HG03558 (cell line): ENCODE measurements around the gene GPRIN1.

Source experiments
- ATAC-seq: cut with Tn5 transposase; IDR thresholded peaks from one replicate; pipeline ENCODE4 v1.9.1; 2021; ENCODE audit warnings: moderate number of reproducible peaks; ENCODE audit not compliant: unreplicated experiment; ENCODE audit errors: extremely low read depth

The GPRIN1 gene

DNA sequence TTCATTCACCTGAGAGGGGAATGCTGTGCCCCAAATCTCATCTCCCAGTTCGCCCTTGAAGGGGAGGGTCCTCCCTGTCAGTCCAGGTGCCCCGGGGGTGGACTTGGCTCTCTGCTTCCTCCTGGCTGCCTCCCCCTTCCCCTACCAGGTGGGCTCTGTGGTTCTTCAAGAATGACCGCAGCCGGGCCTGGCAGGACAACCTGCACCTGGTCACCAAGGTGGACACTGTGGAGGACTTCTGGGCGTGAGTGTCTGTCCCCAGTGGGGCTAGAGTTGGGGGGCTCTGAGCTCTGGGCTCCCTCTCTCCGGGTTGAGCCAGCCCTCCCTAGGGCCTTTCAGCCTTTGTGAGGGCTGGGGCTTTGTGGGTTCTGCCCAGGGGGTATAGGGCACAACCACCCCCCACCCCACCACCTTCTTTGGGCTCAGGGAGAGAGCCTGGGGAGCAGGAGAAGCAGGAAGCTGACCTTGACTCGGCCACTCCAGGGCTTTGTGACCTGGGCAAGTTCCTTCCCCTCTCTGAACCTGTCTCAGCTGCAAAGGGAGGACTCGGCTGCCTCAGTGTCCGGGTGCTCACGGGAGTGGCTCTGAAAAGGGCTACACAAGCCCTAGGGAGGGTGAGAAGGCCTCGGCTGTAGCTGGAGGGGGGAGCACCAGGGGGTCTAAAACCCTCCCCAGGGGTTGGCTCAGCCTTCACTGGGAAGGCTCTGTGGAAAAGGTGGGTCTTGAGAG, 33.7 kb upstream of the GPRIN1 start:
- no peak for ATAC-seq

- no peak for ATAC-seq
Observed at GRCh38 chr5:176642675-176643490, 32.9 kb upstream of the GPRIN1 start.

GRCh38 chr5:176640616-176641015, 30.7 kb upstream of the GPRIN1 start:
- ATAC-seq, result no peak

- no peak for ATAC-seq
Observed at GRCh38 chr5:176639981-176640380, 30.0 kb upstream of the GPRIN1 start.

DNA sequence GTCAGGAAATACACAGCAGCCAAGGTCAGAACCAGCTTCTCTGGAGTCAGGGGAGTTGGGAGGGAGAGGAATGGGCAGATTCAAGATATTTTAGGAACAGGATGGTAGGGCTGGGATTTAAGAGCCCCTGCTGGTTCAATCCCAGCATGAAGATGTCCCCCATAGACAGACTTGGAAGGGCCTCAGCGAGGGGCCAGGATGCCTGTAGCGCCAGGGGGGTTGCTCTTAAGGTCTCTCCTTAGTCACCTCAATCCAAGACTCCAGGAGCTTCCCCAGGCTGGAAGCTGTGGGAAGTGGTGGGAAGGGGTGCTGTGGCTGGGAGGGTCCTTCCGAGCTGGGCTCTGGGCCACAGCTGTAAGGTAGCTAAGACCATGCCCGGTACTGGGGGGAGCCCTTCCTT, 29.3 kb upstream of the GPRIN1 start:
- no peak for ATAC-seq

GRCh38 chr5:176638437-176638836, 28.5 kb upstream of the GPRIN1 start:
- no peak for ATAC-seq

DNA sequence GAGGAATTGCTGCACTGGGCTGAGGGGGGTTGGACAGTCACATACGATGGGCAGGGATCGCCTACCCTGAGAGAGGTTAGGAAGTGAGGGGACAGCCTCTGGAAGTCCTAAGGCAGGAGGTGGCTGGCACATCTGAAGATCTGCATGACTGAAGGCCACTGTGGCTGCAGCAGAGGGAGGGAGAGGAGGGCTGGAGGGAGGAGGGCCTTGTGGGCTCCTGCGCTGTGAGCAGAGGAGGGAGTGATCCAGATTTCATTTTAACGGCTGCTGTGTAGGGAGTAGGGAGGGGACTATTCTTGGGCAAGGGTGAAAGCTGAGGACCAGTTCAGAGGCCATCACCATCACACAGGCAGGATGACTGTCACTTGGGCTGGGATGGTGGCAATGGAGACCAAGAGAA, 27.6 kb upstream of the GPRIN1 start:
- no peak for ATAC-seq

- ATAC-seq, result no peak
Observed at GRCh38 chr5:176636426-176636825, 26.5 kb upstream of the GPRIN1 start.

DNA sequence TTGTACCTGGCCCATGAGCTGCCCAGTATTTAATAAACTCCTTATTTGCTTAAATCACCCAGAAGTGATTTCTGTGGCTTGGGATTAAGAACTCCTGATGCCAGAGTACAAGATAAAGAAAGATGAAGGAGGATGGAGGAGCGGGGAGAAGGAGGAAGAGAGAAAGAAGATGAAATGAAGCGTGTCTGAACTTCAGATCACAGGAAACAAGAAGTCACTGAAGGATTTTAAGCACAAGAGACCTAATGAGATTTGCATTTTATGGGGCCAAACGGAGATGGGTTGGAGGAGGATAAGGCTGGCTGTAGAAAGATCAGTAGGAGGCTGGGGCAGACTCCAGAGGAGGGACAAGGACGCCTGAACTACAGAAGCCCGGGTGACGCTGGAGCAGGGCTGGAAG, 23.6 kb upstream of the GPRIN1 start:
- ATAC-seq, result no peak

- no peak for ATAC-seq
Observed at GRCh38 chr5:176632745-176633144, 22.8 kb upstream of the GPRIN1 start.

GRCh38 chr5:176631383-176632200, 21.6 kb upstream of the GPRIN1 start:
- no peak for ATAC-seq

DNA sequence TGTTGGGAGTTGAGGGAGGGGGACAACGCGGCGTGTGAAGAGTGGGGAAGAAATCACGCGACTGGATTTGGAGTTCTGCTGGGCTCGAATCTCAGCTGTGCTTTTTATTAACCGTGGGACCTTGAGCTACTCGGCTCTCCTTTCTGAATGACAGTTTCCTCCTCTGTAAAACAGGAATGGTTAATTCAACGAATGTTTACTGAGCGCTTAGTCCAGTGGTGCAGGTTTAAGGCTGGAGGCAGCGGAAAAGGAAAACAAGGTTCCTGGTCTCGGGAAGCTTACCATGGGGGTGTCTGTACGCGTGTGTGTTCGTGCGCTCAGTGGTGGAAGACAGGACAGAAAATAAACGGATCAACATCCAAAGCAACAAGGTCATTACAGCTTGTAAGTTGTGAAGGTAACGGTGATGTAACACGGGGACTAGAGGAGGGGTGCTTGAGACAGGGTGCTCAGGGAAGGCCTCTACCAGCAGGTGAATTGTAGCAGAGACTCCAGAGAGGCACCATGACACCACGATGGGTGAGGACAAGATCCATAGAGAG, 20.8 kb upstream of the GPRIN1 start:
- ATAC-seq, result no peak

GRCh38 chr5:176629853-176630680, 20.1 kb upstream of the GPRIN1 start, which contains the start of the genes EIF4E1B and SNCB:
TSS of gene EIF4E1B (plus strand) at chr5:176630675. CDS start at chr5:176642788, 12,113 bp downstream.
TSS of gene SNCB (minus strand) at chr5:176630534. CDS start at chr5:176629654, 880 bp downstream.
- ATAC-seq, result no peak

DNA sequence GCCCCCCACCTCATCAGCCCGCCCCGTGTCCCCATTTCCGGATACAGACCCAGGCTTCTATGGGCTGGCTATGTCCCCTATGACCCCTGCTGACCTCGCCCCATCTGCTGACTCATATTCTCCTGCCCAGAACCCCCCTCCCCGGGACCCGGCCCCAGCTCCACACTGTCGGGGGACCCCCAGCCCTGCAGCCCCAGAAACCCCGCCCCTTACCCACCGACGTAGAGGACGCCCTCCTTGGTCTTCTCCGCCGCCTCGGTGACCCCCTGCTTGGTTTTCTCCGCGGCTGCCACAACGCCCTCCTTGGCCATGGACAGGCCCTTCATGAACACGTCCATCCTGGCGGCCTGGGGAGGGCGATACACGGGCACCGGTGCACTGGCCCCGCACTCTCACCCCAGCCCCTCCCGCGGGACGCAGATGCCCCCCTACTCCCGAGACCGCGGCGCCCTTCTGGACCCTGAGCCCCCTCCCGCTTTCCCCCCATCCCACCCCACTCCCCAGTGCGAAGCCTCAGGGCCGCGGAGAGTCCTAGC, 19.4 kb upstream of the GPRIN1 start:
- no peak for ATAC-seq

GRCh38 chr5:176628406-176629228, 18.7 kb upstream of the GPRIN1 start:
- ATAC-seq, result no peak

GRCh38 chr5:176627582-176627981, 17.6 kb upstream of the GPRIN1 start:
- ATAC-seq, result no peak

DNA sequence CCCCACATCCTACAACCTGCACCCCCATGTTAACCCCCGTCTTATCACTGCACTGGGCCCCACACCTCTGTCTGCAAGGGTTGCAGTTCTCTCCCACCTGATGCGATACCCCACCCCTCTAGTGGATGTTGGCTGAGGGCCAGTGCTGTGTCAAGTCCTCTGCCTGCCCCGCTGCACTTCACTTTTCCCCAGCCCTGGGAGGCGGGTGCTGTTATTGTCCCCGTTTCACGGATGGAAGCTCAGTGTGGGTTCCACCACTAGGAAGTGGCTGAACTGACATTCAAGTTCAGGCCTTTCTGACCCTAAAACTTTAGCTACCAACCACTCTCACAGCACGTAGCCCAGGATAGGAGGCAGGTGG, 16.9 kb upstream of the GPRIN1 start:
- no peak for ATAC-seq
